Nephron progenitor cell (in vitro differentiated cells): Measurements from ENCODE around the gene KSR1.
"Not testable (repeated sequence)": the region's sequence is repeated elsewhere in the genome, so short reads cannot be mapped to it uniquely, and the experiment has no call there.

Experiments used
- DNase-seq: peaks from one replicate; pipeline ENCODE4 v3.0.0; 2021
- H3K27ac Mint-ChIP-seq: 2 replicates; pipeline ENCODE4 v1.8.0; 2021; ENCODE audit warnings: mild to moderate bottlenecking, moderate library complexity, mixed read lengths
- H3K27me3 Mint-ChIP-seq: 2 replicates; pipeline ENCODE4 v1.8.0; 2021; ENCODE audit warnings: mild to moderate bottlenecking, low read depth, mixed read lengths; ENCODE audit not compliant: poor library complexity
- H3K36me3 Mint-ChIP-seq: 2 replicates; pipeline ENCODE4 v1.8.0; 2021; ENCODE audit warnings: low read depth, mixed read lengths
- H3K4me1 Mint-ChIP-seq: 2 replicates; pipeline ENCODE4 v1.8.0; 2021; ENCODE audit warnings: mixed read lengths
- H3K4me3 Mint-ChIP-seq: 2 replicates; pipeline ENCODE4 v1.8.0; 2021; ENCODE audit warnings: mild to moderate bottlenecking, moderate library complexity, mixed read lengths
- H3K9me3 Mint-ChIP-seq: 2 replicates; pipeline ENCODE4 v1.8.0; 2021; ENCODE audit warnings: mild to moderate bottlenecking, moderate library complexity, mixed read lengths
- TF ChIP-seq, protein P1 (sequence below): fragments of 200-600 bp; sonication (generic); IDR thresholded peaks from 2 replicates; pipeline ENCODE4 v1.5.0; 2021; ENCODE audit warnings: antibody characterized with exemption

KSR1 gene

DNA sequence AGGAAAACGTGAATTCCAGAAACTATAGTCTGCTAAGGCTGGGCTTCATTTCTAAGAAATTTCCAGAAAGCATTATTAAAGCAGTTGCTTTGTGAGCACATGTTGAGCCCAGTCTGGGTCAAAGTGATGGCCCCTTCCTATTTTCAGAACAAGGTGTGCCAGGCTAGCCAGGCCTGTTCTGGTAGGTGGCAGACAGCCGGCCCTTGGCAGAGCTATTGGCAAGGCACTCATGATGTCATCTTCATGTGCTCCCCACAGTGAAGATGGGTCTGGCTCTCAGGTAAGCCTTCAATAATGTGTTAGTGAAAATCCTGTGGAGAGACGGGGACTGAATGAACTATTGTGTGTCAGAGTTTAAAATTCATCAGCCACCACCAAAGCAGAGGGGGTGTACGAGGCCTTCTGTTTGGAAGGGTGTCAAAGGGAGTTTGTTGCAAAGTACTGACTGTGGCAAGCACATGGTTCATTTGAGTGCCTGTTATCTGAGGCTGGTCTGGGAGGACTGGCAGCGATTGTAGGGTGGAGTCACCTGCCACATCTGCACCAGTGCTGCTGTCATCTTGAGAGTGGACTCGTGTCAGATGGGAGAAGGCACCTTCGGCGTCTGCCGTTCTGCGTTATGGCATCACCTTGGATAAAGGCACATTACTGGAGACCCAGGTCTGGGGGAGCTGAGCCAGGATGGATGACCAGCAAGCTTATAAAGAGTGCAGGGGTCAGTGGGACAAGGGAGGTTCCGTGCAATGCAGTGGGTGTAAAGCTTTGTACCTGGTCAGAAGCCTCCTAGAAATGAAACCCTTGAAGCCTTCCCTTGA is 43.4 kb downstream of the KSR1 start:
- H3K27me3 Mint-ChIP-seq = peaks cover 5% of the 10 kb centered on the region
- TF ChIP-seq, protein P1, sequence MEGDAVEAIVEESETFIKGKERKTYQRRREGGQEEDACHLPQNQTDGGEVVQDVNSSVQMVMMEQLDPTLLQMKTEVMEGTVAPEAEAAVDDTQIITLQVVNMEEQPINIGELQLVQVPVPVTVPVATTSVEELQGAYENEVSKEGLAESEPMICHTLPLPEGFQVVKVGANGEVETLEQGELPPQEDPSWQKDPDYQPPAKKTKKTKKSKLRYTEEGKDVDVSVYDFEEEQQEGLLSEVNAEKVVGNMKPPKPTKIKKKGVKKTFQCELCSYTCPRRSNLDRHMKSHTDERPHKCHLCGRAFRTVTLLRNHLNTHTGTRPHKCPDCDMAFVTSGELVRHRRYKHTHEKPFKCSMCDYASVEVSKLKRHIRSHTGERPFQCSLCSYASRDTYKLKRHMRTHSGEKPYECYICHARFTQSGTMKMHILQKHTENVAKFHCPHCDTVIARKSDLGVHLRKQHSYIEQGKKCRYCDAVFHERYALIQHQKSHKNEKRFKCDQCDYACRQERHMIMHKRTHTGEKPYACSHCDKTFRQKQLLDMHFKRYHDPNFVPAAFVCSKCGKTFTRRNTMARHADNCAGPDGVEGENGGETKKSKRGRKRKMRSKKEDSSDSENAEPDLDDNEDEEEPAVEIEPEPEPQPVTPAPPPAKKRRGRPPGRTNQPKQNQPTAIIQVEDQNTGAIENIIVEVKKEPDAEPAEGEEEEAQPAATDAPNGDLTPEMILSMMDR = no peak
- H3K27ac Mint-ChIP-seq = no peak overlapping the region
- H3K9me3 Mint-ChIP-seq = peaks cover 32% of the 10 kb centered on the region
- peaks cover 23% of the 10 kb centered on the region for H3K36me3 Mint-ChIP-seq
- no peak for DNase-seq
- no peak overlapping the region for H3K4me3 Mint-ChIP-seq
- H3K4me1 Mint-ChIP-seq = peaks cover 44% of the 10 kb centered on the region

DNA sequence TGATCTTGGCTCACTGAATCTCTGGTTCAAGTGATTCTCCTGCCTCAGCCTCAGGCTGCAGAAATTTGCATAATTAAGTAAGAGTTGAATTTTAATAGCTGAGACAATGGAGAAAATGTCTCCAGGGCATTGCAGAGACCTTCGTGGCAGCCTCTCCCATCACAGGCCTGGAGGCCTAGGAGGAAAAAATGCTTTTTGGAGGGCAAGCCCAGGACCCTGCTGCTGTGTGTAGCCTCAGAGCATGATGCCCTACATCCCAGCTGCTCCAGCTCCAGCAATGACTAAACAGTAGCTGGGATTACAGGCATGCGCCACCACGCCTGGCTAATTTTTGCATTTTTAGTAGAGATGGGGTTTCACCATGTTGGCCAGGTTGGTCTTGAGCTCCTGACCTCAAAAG is 45.1 kb downstream of the KSR1 start:
- Mint-ChIP-seq H3K36me3 (peaks cover 23% of the 10 kb centered on the region), H3K4me1 (peaks cover 38% of the 10 kb centered on the region), H3K9me3 (peaks cover 32% of the 10 kb centered on the region)
- H3K4me3 Mint-ChIP-seq, DNase-seq, H3K27ac Mint-ChIP-seq, H3K27me3 Mint-ChIP-seq: not testable (repeated sequence)

DNA sequence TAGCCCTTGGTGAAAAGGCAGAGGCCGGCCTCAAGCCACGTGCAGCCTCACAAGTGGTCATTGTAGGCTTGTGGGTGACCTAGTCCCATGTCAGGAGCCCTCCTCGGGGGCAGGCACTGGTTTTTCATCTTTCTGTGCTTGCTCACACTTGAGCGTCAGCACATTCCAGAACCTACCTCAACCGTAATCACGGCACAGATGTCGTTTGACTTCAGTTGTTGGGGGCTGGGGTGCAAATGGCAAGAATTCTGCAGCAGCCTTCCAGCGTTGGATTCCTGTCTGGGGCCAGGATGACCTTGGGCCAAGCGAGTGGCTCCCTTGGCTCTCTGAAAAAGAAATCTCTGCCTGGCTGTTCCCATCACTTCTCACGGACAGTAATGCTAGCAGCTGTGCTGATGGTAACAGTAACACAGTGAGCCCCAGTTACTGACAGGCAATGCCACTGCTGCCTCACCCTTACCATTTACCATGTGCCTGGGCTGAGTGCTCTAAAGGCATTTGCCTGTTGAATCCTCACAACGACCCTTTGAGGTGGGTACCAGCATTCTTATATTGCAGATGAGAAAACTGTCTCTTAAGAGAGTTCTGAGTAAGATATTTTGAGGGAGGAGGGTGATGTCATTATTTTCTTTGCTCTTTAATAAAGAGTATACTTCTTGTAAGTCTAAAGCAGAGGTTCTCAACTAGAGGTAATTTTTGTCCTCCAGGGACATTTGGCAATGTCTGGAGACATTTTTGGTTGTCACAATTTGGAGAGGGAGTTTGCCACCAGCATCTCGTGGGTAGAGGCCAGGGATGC is 46.5 kb downstream of the KSR1 start:
- Mint-ChIP-seq H3K4me3 (no peak overlapping the region), H3K36me3 (peaks cover 23% of the 10 kb centered on the region), H3K27me3 (peaks cover 5% of the 10 kb centered on the region), H3K27ac (no peak overlapping the region), H3K4me1 (peaks cover 32% of the 10 kb centered on the region), H3K9me3 (peaks cover 32% of the 10 kb centered on the region)
- TF ChIP-seq, protein P1 = no peak
- no peak for DNase-seq

DNA sequence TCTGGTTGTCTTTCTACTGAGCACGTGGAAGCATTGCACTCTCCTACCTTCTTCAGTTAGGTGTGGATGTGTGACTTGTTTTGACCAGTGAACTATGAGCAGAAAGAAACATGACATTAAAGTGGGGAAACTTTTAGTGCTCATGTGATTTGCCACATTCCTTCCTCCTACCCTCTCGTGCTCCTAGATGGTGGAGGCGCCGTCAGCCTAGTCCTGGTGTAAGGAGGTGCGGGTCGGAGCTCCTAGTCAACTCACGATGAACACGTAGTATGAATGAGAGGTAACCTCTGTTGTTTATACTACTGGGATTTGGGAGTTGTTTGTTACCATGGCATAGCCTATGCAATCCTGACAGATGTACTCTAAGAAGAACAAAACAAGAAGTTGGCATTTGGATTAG is 47.4 kb downstream of the KSR1 start:
- Mint-ChIP-seq H3K4me3 (no peak overlapping the region), H3K27ac (no peak overlapping the region), H3K9me3 (peaks cover 32% of the 10 kb centered on the region), H3K36me3 (peaks cover 23% of the 10 kb centered on the region), H3K4me1 (peaks cover 27% of the 10 kb centered on the region), H3K27me3 (peaks cover 5% of the 10 kb centered on the region)
- DNase-seq = no peak
- TF ChIP-seq, protein P1 = no peak

DNA sequence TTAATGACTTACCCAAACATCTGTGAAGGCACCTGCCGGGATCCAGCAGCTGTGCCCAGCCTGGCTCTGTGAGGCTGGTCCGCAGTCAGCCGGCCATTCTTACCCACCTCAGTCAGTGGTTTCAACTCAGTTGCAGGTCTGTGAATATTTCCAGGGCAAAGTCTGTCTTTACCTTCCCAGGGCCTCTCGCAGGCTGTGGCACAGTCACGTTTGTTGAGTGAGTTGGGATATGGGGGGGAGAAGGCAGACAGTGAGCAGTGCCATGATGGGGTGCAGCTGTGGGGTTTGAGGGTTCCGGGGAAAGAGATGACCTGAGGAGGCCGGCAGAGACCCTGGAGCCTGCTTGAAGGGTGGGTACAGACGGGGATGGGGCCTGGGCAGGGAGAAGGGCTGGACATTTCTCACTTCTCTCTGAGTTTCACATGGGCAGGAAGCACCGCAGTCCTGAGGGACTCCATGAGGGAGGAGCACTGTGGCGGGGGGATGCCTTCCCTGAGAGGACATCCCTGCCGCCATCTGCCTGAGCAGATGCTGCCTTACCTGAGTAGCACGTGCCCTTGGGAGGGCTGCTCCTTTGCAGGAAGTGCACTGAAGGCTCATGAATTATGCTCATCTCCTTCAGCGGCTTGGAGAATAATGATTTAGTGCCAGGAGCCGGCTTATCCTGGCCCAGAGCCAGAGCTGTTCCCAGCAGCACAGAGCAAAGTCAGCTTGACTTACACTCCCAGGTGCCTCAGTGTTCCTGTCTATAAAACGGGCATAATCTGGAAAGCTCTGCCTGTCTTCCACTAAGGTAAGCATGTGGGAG is 48.1 kb downstream of the KSR1 start:
- Mint-ChIP-seq H3K4me1 (peaks cover 26% of the 10 kb centered on the region), H3K27me3 (peaks cover 5% of the 10 kb centered on the region), H3K27ac (no peak overlapping the region), H3K9me3 (peaks cover 32% of the 10 kb centered on the region), H3K36me3 (peaks cover 23% of the 10 kb centered on the region), H3K4me3 (no peak overlapping the region)
- TF ChIP-seq, protein P1 = no peak
- no peak for DNase-seq
